GM23248 (cell line): ENCODE data around the gene TSC22D1. TPM values are rescaled to one million over a fixed set of nuclear protein-coding genes. Genes with fewer than 3 reads are reported as not detected.

Source experiments
- DNase-seq: peaks from one replicate; pipeline ENCODE4 v3.0.0-alpha.2; 2015
- H2AFZ ChIP-seq: fragments of 200-600 bp; sonication (generic); 2 replicates; pipeline ENCODE4 v1.6.1; 2016; ENCODE audit warnings: antibody characterized with exemption
- H3F3A ChIP-seq: fragments of 200-600 bp; sonication (generic); 2 replicates; pipeline ENCODE4 v1.6.1; 2016; ENCODE audit warnings: mild to moderate bottlenecking, antibody characterized with exemption, mixed run types; ENCODE audit not compliant: insufficient read depth
- H3K27ac ChIP-seq: fragments of 200-600 bp; sonication (generic); 2 replicates; pipeline ENCODE4 v1.5.1; 2016; ENCODE audit warnings: mild to moderate bottlenecking
- H3K27me3 ChIP-seq: fragments of 200-600 bp; sonication (generic); replicated peaks from 2 replicates; pipeline ENCODE4 v1.6.1; 2016; ENCODE audit warnings: mild to moderate bottlenecking; ENCODE audit not compliant: insufficient read depth
- H3K36me3 ChIP-seq: fragments of 200-600 bp; sonication (generic); 2 replicates; pipeline ENCODE4 v1.6.1; 2016; ENCODE audit warnings: low read depth, mild to moderate bottlenecking
- H3K4me1 ChIP-seq: fragments of 200-600 bp; sonication (generic); 2 replicates; pipeline ENCODE4 v1.6.1; 2016; ENCODE audit warnings: mild to moderate bottlenecking; ENCODE audit not compliant: insufficient read depth
- H3K4me2 ChIP-seq: fragments of 200-600 bp; sonication (generic); one replicate; pipeline ENCODE4 v1.6.1; 2016; ENCODE audit warnings: mild to moderate bottlenecking; ENCODE audit not compliant: unreplicated experiment
- H3K4me3 ChIP-seq: fragments of 200-600 bp; sonication (generic); 2 replicates; pipeline ENCODE4 v1.5.1; 2016; ENCODE audit warnings: mild to moderate bottlenecking
- H3K79me2 ChIP-seq: fragments of 200-600 bp; sonication (generic); 2 replicates; pipeline ENCODE4 v1.6.1; 2016; ENCODE audit warnings: mild to moderate bottlenecking; ENCODE audit not compliant: insufficient read depth
- H3K9ac ChIP-seq: fragments of 200-600 bp; sonication (generic); 2 replicates; pipeline ENCODE4 v1.6.1; 2016; ENCODE audit warnings: mild to moderate bottlenecking
- H3K9me2 ChIP-seq: fragments of 200-600 bp; sonication (generic); 2 replicates; pipeline ENCODE4 v1.6.1; 2016; ENCODE audit warnings: mixed run types, mild to moderate bottlenecking, moderate library complexity; ENCODE audit not compliant: insufficient read depth
- H3K9me3 ChIP-seq: fragments of 200-600 bp; sonication (generic); one replicate; pipeline ENCODE4 v1.6.1; 2017; ENCODE audit warnings: low read depth
- H4K20me1 ChIP-seq: fragments of 200-600 bp; sonication (generic); 2 replicates; pipeline ENCODE4 v1.6.0; 2016; ENCODE audit not compliant: insufficient read depth
- EZH2 ChIP-seq: fragments of 200-600 bp; sonication (generic); IDR thresholded peaks from 2 replicates; pipeline ENCODE4 v1.6.1; 2018; ENCODE audit warnings: antibody characterized with exemption, mild to moderate bottlenecking; ENCODE audit not compliant: insufficient read depth, poor library complexity, severe bottlenecking
- EZH2phosphoT487 ChIP-seq: fragments of 200-600 bp; sonication (generic); IDR thresholded peaks from 2 replicates; pipeline ENCODE4 v1.6.1; 2018; ENCODE audit warnings: antibody characterized with exemption, moderate library complexity, mild to moderate bottlenecking, low read depth; ENCODE audit not compliant: insufficient read depth
- WGBS, 2 experiments: methylation state at CpG; one replicate each; pipeline ENCODE4 v1.1.6; 2015 to 2017; ENCODE audit warnings: low lambda C conversion rate in 2 of 2, low coverage in 1 of 2; ENCODE audit errors: missing lambda C conversion rate in 2 of 2; 5-methylcytosine and 5-hydroxymethylcytosine counted together
- in situ Hi-C: fragments of 300-500 bp; cut with MboI; formaldehyde crosslinking; loops from 2 replicates; pipeline ENCODE4 v1.15.0; 2020
- polyA plus RNA-seq: library from polyadenylated mRNA; unstranded; fragments of >200 nt; fragmentation: Nextera tagmentation; extraction: Ambion mirVana; gene quantifications from 2 replicates; pipeline ENCODE4 v1.2.1, GENCODE V29; 2016
- total RNA-seq: library from RNA; depleted of rRNA; stranded (reverse); fragments of >200 nt; shearing (Covaris generic); gene quantifications from 2 replicates; pipeline ENCODE4 v1.2.3, GENCODE V29; 2014

The TSC22D1 gene
- total and polyA plus RNA-seq, 2 experiments from 2014 or later, result 31.3 to 60.6 TPM

DNA sequence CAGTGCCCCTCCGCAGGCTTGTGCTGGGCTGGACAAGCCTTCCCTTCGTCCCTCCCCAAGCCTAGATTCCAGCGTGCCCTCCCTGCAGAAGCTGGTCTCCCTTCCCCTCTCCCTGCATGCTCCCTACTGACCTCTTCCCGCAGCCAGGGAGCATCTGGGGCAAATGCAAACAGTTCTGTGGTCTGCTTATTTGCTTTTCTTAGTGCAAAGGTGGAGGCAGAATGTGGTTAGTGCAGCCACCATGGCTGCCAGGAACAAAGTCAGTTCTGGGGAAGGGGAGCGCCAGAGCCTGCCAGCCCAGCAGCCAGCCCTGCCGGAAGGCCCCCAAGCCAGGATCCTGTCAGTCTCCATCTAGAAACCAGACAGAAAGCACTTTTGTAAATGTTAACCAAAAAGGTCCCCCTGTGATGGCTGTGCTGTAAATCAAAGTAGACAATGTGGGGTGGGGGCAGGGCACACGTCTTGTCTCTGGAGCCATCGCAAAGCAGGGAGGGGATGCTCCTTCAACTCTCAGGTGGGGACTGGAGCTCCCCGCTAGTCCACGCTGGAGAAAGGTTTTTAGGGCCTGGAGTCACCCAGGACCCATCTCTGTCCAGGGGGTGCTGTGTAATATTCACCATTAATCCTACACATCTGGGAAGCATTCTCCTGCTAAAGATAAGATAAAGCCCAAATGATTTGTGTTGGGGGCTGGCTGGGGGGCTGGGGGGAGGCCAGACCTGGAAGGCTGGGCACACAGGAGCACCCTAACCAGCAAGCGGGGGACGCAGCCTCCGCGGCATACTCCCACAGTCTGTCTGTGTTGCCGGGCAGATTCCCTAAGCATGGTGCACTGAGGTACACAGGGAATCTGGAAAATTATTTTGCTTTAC lies 171.6 kb downstream of the TSC22D1 start:
- WGBS, 2 experiments, result 64 to 74% methylated on average over 15 of the region's 15 CpGs
- Histone ChIP-seq H3K27me3 (peaks cover 10% of the 10 kb centered on the region), H3K79me2 (no peaks in the 10 kb centered on the region), H3K9me2 (no peaks in the 10 kb centered on the region), H3K27ac (no peak overlapping the region), H3K36me3 (no peaks in the 10 kb centered on the region), H3K9ac (no peak overlapping the region), H4K20me1 (no peaks in the 10 kb centered on the region), H3K9me3 (no peaks in the 10 kb centered on the region), H3K4me3 (no peak overlapping the region), H3K4me1 (no peaks in the 10 kb centered on the region), H3F3A (no peaks in the 10 kb centered on the region), H2AFZ (no peak overlapping the region), H3K4me2 (no peak overlapping the region)
- in situ Hi-C loops, result no loop called here
- no peak for TF ChIP-seq EZH2phosphoT487
- TF ChIP-seq EZH2, result no peak
- DNase-seq, result no peak

DNA sequence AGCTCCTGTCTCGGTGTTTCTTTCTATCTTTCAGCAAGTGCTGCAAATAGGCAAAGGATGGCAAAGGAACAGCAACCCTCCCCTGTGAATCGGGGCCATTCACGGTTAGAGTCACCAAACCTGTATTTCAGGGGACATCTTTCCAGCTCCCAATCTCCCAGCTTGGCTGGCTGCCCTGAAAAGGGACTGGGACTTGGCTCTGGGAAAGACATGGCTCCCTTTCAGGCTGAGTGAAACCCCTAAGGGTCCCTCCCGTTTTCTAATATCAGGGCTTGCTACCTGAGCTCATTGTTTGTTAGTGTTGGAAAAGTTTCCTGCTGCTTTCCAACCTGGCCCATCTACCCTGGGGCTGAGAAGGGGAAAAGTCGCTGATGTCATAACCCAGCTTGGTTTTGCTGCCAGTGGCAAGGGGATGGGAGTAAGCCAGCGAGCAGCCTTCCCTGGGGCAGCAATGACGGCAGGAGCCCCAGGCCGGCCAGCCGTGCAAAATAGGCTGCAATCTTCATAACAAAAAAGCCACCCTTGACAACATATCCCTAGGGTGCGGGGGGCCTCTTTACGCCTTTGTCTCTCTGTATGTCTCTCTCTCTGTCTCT lies 172.6 kb downstream of the TSC22D1 start:
- H3K27ac ChIP-seq, result no peak overlapping the region
- H3K9me3 ChIP-seq, result no peaks in the 10 kb centered on the region
- TF ChIP-seq EZH2phosphoT487 (no peak), EZH2 (no peak)
- H2AFZ ChIP-seq, result no peak overlapping the region
- H3K79me2 ChIP-seq, result no peaks in the 10 kb centered on the region
- no peaks in the 10 kb centered on the region for H4K20me1 ChIP-seq
- H3K4me1 ChIP-seq, result no peaks in the 10 kb centered on the region
- H3K9me2 ChIP-seq, result no peaks in the 10 kb centered on the region
- no peak overlapping the region for H3K4me2 ChIP-seq
- in situ Hi-C loops, result no loop called here
- no peaks in the 10 kb centered on the region for H3K36me3 ChIP-seq
- WGBS, 2 experiments, result 80 to 82% methylated on average over 11 of the region's 11 CpGs
- H3K4me3 ChIP-seq, result no peak overlapping the region
- no peaks in the 10 kb centered on the region for H3F3A ChIP-seq
- no peak overlapping the region for H3K9ac ChIP-seq
- peaks cover 10% of the 10 kb centered on the region for H3K27me3 ChIP-seq
- DNase-seq, result no peak

DNA sequence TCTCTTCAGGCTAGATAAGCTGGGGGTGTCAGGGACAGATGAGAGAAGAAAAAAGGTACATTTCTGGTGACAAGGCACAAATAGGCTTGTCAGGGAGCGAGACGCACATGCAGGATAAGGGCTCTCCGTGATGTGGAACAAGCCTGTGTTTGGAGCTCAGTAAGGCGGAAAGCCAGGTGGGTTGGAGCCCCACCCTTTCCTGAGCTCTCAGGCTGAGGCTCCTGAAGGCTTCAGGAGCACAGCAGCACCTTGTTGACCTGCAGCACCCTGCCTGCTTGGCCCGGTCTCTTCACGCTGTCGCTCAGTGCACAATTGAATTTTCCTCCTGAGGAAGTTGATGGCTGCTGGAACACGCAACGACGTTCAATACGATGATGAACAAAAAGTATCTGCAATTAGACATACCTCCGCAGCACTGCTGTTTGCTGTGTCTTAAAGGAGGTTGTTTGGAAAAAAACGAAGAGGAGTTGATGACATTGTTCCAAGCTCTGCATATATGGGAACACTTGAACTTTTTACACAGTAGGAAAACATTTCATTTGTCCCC lies 173.2 kb downstream of the TSC22D1 start:
- Histone ChIP-seq H3K9me2 (no peaks in the 10 kb centered on the region), H3K36me3 (no peaks in the 10 kb centered on the region), H3K9ac (no peak overlapping the region), H3F3A (no peaks in the 10 kb centered on the region), H3K4me2 (no peak overlapping the region), H3K79me2 (no peaks in the 10 kb centered on the region), H3K27me3 (peaks cover 10% of the 10 kb centered on the region), H3K4me3 (no peak overlapping the region), H2AFZ (no peak overlapping the region), H4K20me1 (no peaks in the 10 kb centered on the region), H3K27ac (no peak overlapping the region), H3K4me1 (no peaks in the 10 kb centered on the region), H3K9me3 (no peaks in the 10 kb centered on the region)
- TF ChIP-seq EZH2, result no peak
- no peak for TF ChIP-seq EZH2phosphoT487
- in situ Hi-C loops, result no loop called here
- no peak for DNase-seq
- 80 to 84% methylated on average over 13 of the region's 13 CpGs for WGBS, 2 experiments

DNA sequence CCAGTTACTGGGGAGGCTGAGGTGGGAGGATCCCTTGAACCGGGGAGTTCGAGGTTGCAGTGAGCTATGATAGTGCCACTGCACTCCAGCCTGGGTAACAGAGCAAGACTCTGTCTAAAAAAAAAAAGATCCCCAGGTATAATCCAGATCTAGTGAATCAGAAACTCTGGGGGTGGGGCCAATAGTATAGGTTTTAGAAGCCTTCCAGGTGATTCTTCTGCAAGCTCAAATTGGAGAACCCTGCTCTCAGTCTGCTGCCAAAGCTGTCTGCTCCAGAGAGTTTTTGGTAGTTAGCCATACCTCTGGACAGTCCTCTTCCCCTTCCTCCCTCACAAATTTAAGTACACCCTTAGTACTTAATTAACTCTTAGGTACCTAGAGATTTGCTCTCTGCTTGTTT lies 174.6 kb downstream of the TSC22D1 start:
- 57 to 70% methylated on average over 2 of the region's 2 CpGs for WGBS, 2 experiments
- no peak overlapping the region for H3K4me2 ChIP-seq

More for the DNA sequence above, 174.6 kb downstream of the TSC22D1 start:
- Histone ChIP-seq H3K4me3 (no peak overlapping the region), H3K36me3 (no peaks in the 10 kb centered on the region), H4K20me1 (no peaks in the 10 kb centered on the region), H3K79me2 (no peaks in the 10 kb centered on the region), H3K9ac (no peak overlapping the region), H2AFZ (no peak overlapping the region), H3K4me1 (no peaks in the 10 kb centered on the region), H3K9me3 (no peaks in the 10 kb centered on the region), H3K27me3 (peaks cover 10% of the 10 kb centered on the region), H3F3A (no peaks in the 10 kb centered on the region), H3K9me2 (no peaks in the 10 kb centered on the region), H3K27ac (no peak overlapping the region)
- in situ Hi-C loops, result no loop called here
- DNase-seq, result no peak
- no peak for TF ChIP-seq EZH2
- TF ChIP-seq EZH2phosphoT487, result no peak
